Testis (tissue), 2 donors: Measurements from ENCODE around the gene CRISPLD2.

Experiments
- CTCF ChIP-seq, 3 experiments: fragments of 450-650 bp in 2 of 3; fragments of 200-600 bp in 1 of 3; sonication (generic) in 1 of 3; IDR thresholded peaks; one replicate each; pipeline ENCODE4 v1.5.1; 2016 to 2019; ENCODE audit warnings: antibody characterized with exemption in 3 of 3, mild to moderate bottlenecking in 2 of 3, moderate library complexity in 1 of 3
- POLR2A ChIP-seq: fragments of 450-650 bp; IDR thresholded peaks from one replicate; pipeline ENCODE4 v1.6.1; 2017; ENCODE audit warnings: antibody characterized with exemption, mild to moderate bottlenecking, moderate library complexity

- TF ChIP-seq POLR2A, result no peak
- no peak for TF ChIP-seq CTCF (IDR thresholded peaks at IDR 0.05)
These were observed 70.6 kb downstream of the CRISPLD2 start for GRCh38 chr16:84890427-84890826.
